NCI-H1092 (cell line): Measurements from ENCODE around the gene TPSAB1.
"Not testable (repeated sequence)": the region's sequence is repeated elsewhere in the genome, so short reads cannot be mapped to it uniquely, and the experiment has no call there.

Source experiments
- DNase-seq: peaks from one replicate; lab custom pipeline; 2025; lab: John Stamatoyannopoulos, UW

The TPSAB1 gene

DNA sequence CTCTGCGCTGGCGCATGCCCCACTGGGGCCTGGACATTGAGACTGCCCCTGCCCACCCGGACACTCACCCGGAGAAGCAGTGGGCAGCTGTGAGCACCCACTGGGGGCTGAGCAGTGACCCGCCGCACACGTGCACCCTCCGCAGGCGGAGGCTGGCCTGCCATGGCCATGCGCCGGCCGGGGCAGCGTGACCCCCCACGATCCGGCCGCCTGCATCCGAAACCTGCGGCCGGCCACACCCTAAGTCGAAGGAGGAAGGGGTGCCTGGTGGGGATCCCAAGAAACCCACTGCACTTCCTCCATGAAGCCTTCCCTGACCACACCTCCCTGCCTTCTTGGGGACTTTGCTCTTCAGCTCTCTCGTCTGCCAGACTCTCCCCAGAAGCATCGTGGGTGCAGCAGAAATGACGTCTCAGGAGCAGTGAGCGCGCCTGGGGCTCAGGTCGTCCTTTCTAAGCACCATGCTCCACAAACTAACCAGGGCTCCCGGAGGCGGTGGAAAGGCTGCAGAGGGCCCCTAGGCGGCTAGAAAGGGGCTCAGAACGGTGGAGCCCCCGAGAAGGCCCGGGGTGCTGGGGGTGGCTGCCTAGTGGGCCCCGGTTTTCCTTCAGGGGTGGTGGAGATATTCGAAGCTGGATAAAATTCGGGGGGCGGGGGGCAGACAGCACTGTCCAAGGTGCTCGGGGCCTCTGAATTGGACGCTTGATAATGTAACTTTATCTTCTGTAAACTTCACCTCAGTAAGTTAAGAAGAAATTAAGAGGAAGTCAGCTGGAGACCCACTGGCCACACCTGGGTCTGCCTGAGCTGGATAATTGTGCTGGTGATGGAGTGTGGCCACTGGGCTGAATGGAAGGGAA, 16.9 kb upstream of the TPSAB1 start:
- no peak for DNase-seq

DNA sequence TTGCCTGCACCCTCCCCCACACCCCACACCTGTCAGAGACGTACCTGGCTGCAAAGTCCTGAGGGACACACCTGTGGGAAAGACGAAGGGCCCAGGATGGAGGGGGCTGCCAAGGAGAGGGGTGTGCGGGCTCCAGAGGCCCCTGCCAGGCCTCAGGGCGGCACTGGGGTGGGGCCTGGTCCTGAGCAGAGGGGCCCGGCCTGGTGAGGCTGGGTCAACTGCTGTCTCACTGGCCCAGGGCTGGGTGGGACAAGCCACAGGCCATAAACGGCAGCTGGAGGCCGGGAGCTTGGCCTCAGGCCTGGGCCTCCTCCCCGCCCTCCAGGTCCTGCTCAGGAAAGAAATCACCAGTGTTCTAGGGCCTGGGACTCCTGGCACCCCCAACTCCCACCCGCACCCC, 15.9 kb upstream of the TPSAB1 start:
- no peak for DNase-seq

DNA sequence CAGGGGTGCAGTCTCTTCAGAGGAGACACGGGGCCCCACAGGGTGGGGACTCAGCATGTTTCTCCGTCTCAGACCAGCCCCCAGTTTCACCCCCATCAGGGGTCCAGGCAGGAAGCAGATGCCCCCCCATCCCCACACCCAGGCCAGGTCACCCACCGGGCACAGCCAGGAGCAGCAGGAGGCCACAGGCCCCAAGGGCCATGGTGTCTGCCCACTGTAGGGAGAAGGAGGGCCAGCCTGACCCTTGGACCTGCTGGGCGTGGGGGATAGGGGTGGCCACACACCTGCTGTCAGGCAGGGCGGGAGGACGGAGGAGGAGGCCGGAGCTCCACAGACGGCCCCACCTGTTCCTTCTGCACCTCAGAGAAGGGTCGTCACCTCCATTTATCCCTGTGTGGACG, 15.5 kb upstream of the TPSAB1 start, which contains the start of gene TPSG1:
TPSG1 (minus strand) TSS at position 218 of the 401 bp plus-strand sequence; CDS start at position 202, 16 bp downstream.
- DNase-seq: no peak

DNA sequence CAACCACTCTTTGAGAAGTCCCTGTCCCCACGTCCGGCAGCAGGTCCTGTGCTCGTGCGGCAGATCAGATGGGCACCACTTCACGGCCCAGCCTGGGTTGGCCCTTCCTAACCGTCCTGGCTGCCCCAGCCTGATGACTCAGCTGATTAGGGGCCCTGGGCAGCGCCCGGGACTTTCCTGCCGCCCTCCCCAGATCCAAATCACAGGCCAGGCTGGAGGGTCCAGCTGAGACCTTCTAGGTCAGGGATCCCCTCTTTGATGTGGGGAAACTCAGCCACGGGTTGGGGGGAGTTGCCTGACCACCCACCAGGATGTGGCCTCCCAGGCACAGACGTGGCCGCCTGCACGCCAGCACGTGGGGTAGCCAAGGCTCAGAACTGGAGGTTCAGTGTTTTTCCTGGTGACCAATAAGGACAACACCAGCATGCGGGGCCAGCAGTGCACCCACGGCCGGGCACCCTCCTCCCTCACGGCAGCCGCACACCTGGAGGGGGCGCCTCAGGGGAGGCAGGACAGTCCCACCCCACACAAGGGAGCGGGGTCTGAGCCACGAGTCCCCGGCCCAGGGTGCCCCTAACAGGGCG, 14.7 kb upstream of the TPSAB1 start:
- not testable (repeated sequence) for DNase-seq

DNA sequence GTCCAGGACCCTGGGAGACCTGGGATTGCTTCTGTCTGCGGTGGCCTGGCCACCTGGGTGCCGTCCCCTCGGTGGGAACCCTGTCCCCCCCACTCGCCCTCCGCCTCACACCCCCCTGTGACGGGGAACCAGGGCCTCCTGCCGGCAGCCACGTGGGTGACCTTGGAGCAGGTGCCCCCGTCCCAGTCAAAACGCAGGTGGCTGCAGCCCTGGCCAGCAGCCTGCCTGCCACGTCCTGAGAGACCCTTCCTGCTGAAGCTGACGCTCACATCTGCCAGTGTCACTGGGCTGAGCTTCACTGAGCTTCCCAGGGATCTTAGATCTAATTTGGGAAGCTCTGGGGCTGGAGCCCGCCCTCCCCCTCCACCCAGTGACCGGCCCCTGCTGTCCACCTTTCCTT, 13.8 kb upstream of the TPSAB1 start:
- not testable (repeated sequence) for DNase-seq

DNA sequence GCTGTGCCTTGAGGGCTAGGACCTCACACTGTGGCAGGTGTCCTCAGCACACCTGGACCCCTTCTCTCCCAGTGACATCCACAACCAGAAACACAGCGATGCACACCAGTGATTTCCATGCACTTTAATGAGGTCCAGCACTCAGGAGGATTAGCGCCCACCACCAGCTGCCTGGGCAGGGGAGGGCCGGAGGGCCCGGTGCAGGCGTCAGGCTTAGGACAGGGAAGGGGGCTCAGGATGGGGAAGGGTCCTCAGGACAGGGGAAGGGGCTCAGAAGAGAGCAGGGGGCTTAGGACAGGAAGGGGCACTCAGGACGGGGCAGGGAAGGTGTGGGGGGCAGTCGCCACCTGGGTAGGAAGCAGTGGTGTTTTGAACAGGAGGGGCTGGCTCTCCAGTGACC, 12.3 kb upstream of the TPSAB1 start:
- DNase-seq: not testable (repeated sequence)

DNA sequence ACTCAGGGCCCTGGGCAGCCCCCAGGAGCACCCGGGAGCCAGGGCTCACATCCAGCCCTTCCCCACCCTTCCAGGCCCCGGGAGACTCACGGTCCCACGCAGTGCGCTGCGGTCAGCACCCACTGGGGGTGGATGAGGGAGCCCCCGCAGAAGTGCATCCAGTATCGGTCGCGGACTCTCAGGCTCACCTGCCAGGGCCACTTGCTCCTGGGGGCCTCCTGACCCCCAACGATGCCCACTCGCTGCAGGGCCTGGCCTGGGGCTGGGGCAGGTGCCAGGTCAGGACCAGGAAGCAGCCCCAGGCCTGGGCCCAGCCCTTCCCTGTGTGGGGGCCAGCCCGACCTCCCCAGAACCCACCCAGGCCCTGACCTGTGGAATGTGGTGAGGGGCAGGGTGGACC, 11.0 kb upstream of the TPSAB1 start:
- not testable (repeated sequence) for DNase-seq

DNA sequence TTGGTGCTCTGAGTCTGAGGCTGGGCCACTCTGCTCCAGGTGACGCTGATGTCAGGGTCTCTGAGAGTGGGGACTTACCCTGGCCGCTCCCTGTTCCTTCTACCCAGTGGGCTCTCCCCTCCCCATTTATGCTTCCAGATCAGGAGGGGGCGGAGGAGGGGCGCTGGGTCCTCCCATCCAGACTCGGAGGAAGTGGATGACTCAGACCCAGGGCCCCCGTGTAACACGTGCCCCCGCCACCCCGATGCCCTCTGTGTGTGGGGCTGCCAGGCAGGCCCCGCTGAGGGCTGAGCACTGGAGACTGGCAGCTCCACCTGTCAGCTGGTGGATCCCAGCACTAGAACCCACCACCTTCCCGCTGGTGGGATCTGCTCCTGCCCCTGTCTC, 10.4 kb upstream of the TPSAB1 start, which contains the start of gene TPSB2:
TPSB2 (minus strand) TSS at position 101 of the 387 bp plus-strand sequence. CDS start 233 bp downstream, outside the sequence.
- not testable (repeated sequence) for DNase-seq

DNA sequence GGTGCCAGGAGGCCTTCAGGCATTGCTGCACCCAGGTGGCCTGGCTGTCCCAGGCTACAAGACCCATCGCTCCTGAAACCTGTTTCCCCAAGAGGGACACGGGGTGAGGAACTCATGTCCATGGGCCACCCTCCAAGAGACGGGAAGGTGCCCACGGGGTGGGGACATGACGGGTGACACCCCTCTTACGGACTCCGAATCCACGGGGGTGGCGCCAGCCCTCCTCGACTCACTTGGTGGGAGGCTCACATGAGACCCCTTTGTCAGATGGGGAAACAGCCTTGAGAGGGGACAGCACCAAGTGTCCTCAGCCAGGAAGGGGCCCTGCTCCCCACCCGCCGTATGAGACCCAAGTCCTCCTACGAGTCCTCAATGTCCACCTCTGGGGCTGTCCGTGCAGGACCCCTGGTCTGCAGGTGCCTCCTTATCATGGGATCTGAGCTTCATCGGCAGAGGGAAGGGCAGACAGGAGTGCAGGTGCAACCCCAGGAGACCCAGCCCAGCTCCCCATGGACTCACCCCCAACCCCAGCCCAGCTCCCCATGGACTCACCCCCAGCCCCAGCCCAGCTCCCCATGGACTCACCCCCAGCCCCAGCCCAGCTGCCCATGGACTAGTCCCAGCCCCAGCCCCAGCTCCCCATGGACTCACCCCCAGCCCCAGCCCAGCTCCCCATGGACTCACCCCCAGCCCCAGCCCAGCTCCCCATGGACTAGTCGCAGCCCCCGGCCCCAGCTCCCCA, 9.9 kb upstream of the TPSAB1 start:
- not testable (repeated sequence) for DNase-seq

DNA sequence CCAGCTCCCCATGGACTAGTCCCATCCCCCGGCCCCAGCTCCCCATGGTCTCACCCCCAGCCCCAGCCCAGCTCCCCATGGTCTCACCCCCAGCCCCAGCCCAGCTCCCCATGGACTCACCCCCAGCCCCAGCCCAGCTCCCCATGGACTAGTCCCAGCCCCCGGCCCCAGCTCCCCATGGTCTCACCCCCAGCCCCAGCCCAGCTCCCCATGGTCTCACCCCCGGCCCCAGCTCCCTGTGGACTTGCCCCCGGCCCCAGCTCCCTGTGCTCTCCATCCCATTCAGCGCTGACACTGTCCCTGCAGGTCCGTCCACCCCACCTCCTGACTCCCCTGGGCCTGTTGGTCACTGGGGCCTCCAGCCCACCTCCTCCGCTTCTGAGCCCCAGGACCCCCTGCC, 9.2 kb upstream of the TPSAB1 start:
- not testable (repeated sequence) for DNase-seq

DNA sequence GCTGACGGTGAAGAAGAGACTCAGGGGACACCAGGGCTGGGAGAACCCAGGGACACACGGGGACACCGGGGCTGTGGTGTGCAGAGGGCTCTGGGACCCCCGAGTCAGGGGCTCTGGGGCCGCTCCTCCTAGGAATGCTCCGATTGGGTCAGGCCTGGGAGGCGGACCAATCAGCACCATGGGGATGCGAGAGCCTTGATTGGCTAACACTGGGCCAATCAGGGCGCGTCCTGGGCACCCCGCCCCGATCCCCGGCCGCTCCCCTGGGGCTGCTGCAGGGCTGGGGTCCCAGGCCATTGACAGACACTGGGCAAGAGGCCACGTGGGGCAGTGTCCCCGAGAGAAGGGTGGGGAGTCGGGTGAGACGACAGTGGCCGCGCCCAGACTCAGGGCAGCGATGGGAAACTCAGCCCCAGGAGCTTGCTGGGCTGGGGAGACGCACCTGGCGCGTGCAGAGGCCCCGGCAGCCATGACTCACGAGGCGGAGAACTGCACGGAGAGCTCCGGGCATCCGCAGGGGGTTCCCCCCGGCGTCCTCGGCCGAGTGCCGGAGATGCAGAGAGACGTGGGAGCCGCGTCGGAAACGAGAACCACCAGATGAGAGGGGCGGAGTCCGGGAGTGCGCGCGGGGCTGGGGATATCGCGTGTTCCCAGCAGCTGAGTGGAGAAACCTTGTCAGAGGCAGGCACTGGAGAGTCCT, 8.3 kb upstream of the TPSAB1 start:
- not testable (repeated sequence) for DNase-seq

DNA sequence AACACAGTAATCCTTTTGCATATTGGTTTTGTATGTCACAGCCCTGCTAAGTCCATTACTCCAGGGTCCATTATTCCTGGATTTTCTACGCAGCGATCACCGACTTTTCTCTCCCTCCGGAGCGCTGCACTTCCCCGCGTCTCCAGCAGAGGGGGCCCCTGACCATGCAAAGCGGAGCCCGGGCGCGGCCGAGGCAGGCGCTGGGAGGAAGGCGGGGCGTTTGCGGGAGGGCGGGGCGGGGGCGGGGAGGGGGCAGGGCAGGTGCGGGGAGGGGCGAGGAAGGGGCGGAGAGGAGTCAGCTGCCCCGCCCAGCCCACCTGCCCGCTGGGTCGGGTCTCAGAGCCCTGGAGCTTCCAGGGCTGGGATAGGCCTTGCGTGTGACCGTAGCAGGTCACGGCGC, 3.8 kb upstream of the TPSAB1 start:
- not testable (repeated sequence) for DNase-seq

DNA sequence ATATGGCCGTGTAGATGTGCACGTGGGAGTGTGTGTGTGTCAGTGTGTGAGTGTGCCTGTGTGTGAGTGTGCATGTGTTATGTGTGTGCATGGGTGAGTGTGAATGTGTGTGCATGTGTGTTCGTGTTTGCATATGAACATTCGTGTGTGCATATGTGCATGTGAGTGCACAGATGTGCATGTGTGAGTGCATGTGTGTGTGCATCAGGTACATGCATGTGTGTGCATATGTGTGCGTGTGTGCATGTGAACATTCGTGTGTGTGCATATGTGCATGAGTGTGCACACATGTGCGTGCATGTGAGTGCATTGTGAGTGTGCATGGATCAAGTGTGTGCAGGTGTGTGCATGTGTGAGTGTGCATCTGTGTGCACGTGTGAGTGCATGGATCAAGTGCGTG, 2.5 kb upstream of the TPSAB1 start:
- DNase-seq: no peak

DNA sequence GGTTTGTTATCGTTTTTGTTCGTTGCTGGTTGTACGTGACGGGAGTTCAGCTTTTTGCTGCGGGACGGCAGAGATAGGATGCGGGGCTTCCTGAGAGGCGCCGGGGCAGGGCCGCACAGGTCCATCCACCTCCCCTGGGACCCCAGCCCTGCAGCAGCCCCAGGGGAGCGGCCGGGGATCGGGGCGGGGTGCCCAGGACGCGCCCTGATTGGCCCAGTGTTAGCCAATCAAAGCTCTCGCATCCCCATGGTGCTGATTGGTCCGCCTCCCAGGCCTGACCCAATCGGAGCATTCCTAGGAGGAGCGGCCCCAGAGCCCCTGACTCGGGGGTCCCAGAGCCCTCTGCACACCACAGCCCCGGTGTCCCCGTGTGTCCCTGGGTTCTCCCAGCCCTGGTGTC, 1.6 kb upstream of the TPSAB1 start:
- not testable (repeated sequence) for DNase-seq

DNA sequence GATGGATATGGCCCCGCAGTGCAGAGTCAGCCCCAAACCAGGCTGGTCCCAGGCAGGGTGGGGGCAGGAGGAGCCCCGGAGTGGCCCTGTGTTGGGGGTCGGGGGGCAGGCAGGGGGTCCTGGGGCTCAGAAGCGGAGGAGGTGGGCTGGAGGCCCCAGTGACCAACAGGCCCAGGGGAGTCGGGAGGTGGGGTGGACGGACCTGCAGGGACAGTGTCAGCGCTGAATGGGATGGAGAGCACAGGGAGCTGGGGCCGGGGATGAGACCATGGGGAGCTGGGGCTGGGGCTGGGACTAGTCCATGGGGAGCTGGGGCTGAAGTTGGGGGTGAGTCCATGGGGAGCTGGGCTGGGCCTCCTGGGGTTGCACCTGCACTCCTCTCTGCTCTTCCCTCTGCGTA, 930 bp upstream of the TPSAB1 start:
- not testable (repeated sequence) for DNase-seq

DNA sequence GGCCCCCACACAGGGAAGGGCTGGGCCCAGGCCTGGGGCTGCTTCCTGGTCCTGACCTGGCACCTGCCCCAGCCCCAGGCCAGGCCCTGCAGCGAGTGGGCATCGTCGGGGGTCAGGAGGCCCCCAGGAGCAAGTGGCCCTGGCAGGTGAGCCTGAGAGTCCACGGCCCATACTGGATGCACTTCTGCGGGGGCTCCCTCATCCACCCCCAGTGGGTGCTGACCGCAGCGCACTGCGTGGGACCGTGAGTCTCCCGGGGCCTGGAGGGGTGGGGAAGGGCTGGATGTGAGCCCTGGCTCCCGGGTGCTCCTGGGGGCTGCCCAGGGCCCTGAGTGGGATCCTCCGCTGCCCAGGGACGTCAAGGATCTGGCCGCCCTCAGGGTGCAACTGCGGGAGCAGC, 576 bp downstream of the TPSAB1 start:
- not testable (repeated sequence) for DNase-seq

DNA sequence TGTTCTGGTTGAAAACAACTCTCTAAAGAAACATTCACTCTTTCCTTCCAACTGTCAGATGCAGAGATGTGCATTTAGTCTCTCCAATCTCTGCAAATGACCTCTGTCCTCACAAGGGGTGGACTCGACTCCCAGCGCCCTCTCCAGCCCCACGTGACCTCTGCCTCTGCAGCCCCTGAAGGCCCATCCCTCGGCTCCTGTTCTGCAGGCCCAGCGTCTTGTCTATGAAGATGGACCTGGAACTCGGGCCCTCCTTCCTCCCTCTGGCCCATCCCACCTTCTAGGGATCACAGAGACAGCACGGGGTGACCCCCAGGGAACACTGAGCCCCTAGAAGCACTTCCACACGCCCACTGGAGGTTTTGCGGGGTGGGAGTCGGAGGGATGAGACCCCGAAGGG, 2.9 kb downstream of the TPSAB1 start:
- DNase-seq: not testable (repeated sequence)

DNA sequence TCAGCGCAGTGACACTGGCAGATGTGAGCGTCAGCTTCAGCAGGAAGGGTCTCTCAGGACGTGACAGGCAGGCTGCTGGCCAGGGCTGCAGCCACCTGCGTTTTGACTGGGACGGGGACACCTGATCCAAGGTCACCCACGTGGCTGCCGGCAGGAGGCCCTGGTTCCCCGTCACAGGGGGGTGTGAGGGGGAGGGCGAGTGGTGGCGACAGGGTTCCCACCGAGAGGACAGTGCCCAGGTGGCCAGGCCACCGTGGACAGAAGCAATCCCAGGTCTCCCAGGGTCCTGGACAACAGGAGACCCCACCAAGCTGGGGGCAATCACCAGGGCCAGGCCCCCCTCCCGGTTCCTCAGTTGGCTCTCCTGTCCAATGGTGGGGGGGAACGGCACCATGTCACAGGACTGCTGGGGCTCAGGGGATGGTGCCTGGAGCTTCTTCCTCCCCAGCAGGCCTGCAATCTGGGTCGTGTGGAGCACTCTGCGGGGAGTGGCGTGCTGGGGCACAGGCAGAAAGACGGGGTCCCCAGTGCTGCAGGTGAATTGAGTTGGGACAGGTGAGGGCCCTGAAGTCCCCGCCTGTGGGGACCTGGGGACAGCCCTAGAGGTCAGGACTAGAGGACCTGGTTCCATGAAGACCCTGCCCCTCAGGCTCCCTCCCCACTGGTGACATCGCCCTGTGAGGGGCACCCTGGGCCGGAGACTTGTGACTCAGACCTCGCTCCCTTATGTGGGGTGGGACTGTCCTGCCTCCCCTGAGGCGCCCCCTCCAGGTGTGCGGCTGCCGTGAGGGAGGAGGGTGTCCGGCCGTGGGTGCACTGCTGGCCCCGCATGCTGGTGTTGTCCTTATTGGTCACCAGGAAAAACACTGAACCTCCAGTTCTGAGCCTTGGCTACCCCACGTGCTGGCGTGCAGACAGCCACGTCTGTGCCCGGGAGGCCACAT, 3.7 kb downstream of the TPSAB1 start:
- not testable (repeated sequence) for DNase-seq

DNA sequence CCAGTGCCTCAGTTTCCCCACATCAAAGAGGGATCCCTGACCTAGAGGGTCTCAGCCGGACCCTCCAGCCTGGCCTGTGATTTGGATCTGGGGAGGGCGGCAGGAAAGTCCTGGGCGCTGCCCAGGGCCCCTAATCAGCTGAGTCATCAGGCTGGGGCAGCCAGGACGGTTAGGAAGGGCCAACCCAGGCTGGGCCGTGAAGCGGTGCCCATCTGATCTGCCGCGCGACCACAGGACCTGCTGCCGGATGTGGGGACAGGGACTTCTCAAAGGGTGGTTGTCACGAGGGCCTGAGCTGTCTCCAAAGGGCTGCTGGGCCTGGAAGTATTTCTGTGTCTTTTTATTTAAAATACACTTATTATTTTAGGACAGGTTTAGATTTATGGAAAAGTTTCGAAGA, 4.4 kb downstream of the TPSAB1 start:
- DNase-seq: no peak

DNA sequence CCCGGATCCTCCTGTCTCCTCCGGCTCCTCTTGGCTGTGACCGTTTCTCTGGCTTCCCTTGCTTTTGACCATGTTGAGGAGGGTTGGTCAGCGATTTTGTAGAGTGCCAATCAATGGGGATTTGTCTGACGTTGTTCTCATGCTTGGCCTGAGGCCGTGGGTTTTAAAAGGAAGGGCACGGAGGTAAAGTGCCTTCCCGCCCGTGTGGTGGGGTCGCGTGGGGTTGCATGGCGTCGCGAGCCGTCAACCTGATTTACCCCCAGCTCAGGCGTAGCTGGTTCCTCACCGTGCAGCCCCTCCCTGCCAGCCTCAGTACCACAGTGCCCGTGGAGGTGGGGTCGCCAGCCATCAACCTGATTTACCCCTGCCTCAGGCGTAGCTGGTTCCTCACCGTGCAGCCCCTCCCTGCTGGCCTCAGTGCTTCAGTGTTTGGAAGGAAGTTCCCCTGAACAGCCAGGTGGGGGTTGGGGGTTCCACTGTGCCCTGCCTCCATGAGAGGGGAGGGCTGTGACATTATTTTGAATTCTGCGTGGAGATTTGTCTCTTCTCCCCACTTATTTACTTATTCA, 5.0 kb downstream of the TPSAB1 start:
- no peak for DNase-seq
